CD14-positive monocyte (primary cell): ENCODE data around the gene TERT. TPM values are rescaled to one million over a fixed set of nuclear protein-coding genes. Genes with fewer than 3 reads are reported as not detected.

ENCODE experiments used
- DNase-seq, 3 donors: peaks; one replicate each; pipeline ENCODE4 v3.0.0-alpha.2; 2011 to 2022
- H2AFZ ChIP-seq: 2 replicates; pipeline ENCODE4 v1.6.0; 2012; ENCODE audit warnings: mild to moderate bottlenecking, low read depth, low read length, inconsistent platforms; ENCODE audit not compliant: insufficient read depth, poor library complexity, severe bottlenecking
- H3K27ac ChIP-seq, 2 donors: 1 replicate in 1 of 2; 2 replicates in 1 of 2; pipeline ENCODE4 v1.5.1; 2012 to 2013; ENCODE audit warnings: low read length in 2 of 2, control low read depth in 1 of 2, inconsistent platforms in 1 of 2, low read depth in 1 of 2, mild to moderate bottlenecking in 1 of 2
- H3K27me3 ChIP-seq, 2 donors: one replicate each; pipeline versions ENCODE4 v1.6.0 to v1.6.1; 2011 to 2013; ENCODE audit warnings: low read length in 2 of 2; ENCODE audit not compliant: control insufficient read depth in 2 of 2, insufficient read depth in 2 of 2
- H3K36me3 ChIP-seq, 2 donors: replicated peaks in 1 of 2; 1 replicate in 1 of 2; 2 replicates in 1 of 2; pipeline versions ENCODE4 v1.5.1 to v1.6.1; 2012 to 2013; ENCODE audit warnings: low read length in 2 of 2, control low read depth in 1 of 2, inconsistent platforms in 1 of 2, mild to moderate bottlenecking in 1 of 2; ENCODE audit not compliant: insufficient read depth in 2 of 2, control insufficient read depth in 1 of 2
- H3K4me1 ChIP-seq, 2 donors: 1 replicate in 1 of 2; 2 replicates in 1 of 2; pipeline versions ENCODE4 v1.5.1 to v1.6.1; 2012 to 2013; ENCODE audit warnings: low read length in 2 of 2, control low read depth in 1 of 2, inconsistent platforms in 1 of 2, mild to moderate bottlenecking in 1 of 2, moderate library complexity in 1 of 2; ENCODE audit not compliant: insufficient read depth in 2 of 2, control insufficient read depth in 1 of 2
- H3K4me2 ChIP-seq: replicated peaks from 2 replicates; pipeline ENCODE3; 2012; ENCODE audit warnings: low read length, moderate library complexity, mild to moderate bottlenecking; ENCODE audit not compliant: poor library complexity, severe bottlenecking; ENCODE audit errors: extremely low read depth
- H3K4me3 ChIP-seq, 3 experiments: fragments of 200-600 bp in 1 of 3; sonication (generic) in 1 of 3; replicated peaks in 1 of 3; 1 replicate in 2 of 3; 2 replicates in 1 of 3; pipeline ENCODE4 v1.5.1; 2011 to 2013; ENCODE audit warnings: low read length in 3 of 3, mild to moderate bottlenecking in 3 of 3, control low read depth in 2 of 3, low read depth in 2 of 3, inconsistent platforms in 1 of 3, moderate library complexity in 1 of 3
- H3K79me2 ChIP-seq: 2 replicates; pipeline ENCODE4 v1.6.0; 2012; ENCODE audit warnings: mild to moderate bottlenecking, control low read depth, inconsistent platforms, low read length, moderate library complexity; ENCODE audit not compliant: insufficient read depth
- H3K9ac ChIP-seq: 2 replicates; pipeline ENCODE4 v1.6.0; 2017; ENCODE audit warnings: low read length, mild to moderate bottlenecking; ENCODE audit not compliant: insufficient read depth, poor library complexity, severe bottlenecking
- H3K9me3 ChIP-seq, 2 donors: replicated peaks in 1 of 2; 1 replicate in 1 of 2; 2 replicates in 1 of 2; pipeline versions ENCODE4 v1.5.1 to v1.6.1; 2012 to 2013; ENCODE audit warnings: low read length in 2 of 2, control low read depth in 1 of 2; ENCODE audit not compliant: control insufficient read depth in 1 of 2, insufficient read depth in 1 of 2
- H4K20me1 ChIP-seq: 2 replicates; pipeline ENCODE4 v1.6.0; 2012; ENCODE audit warnings: mild to moderate bottlenecking, low read length, control low read depth, moderate library complexity; ENCODE audit not compliant: insufficient read depth
- H3K27ac Mint-ChIP-seq, 7 donors: one replicate each; pipeline ENCODE4 v1.8.0; 2020; ENCODE audit warnings: mild to moderate bottlenecking in 7 of 7, mixed read lengths in 7 of 7, moderate library complexity in 6 of 7, inconsistent platforms in 2 of 7
- H3K27me3 Mint-ChIP-seq, 3 donors: one replicate each; pipeline ENCODE4 v1.8.0; 2021 to 2022; ENCODE audit warnings: low read depth in 3 of 3, mild to moderate bottlenecking in 3 of 3, mixed read lengths in 3 of 3, moderate library complexity in 3 of 3, inconsistent platforms in 1 of 3
- H3K36me3 Mint-ChIP-seq, 2 donors: one replicate each; pipeline ENCODE4 v1.8.0; 2020; ENCODE audit warnings: mixed read lengths in 2 of 2, inconsistent platforms in 1 of 2, mild to moderate bottlenecking in 1 of 2
- H3K4me1 Mint-ChIP-seq: one replicate; pipeline ENCODE4 v1.8.0; 2020; ENCODE audit warnings: mild to moderate bottlenecking, mixed read lengths
- H3K4me3 Mint-ChIP-seq, 2 donors: one replicate each; pipeline ENCODE4 v1.8.0; 2020; ENCODE audit warnings: mild to moderate bottlenecking in 2 of 2, mixed read lengths in 2 of 2, moderate library complexity in 1 of 2
- H3K9me3 Mint-ChIP-seq, 7 donors: one replicate each; pipeline ENCODE4 v1.8.0; 2020 to 2022; ENCODE audit warnings: mixed read lengths in 7 of 7, mild to moderate bottlenecking in 6 of 7, moderate library complexity in 6 of 7, inconsistent platforms in 2 of 7
- WGBS: methylation state at CpG from one replicate; pipeline ENCODE4 v1.1.5; 2013; ENCODE audit warnings: missing lambda C conversion rate; ENCODE audit not compliant: insufficient coverage; 5-methylcytosine and 5-hydroxymethylcytosine counted together
- intact Hi-C, 2 donors: fragments of 100-400 bp; cut with micrococcal nuclease; formaldehyde crosslinking; loops; one replicate each; pipeline versions ENCODE4 v1.15.0 to v1.15.1; 2023
- polyA plus RNA-seq, 3 donors: library from polyadenylated mRNA; depleted of rRNA in 1 of 3; unstranded in 2 of 3; stranded (reverse) in 1 of 3; fragments of 300-500 nt in 2 of 3; fragments of >200 nt in 1 of 3; fragmentation: Illumina TruSeq in 2 of 3; gene quantifications; 1 replicate in 2 of 3; 2 replicates in 1 of 3; pipeline ENCODE4 v1.2.3, GENCODE V29; 2012 to 2021
- TF ChIP-seq, protein P1 (sequence below): fragments of 200-600 bp; IDR thresholded peaks from one replicate; pipeline ENCODE4 v1.8.0; 2022; ENCODE audit warnings: antibody characterized with exemption, mild to moderate bottlenecking

The TERT gene
- polyA plus RNA-seq, 3 donors: not detected

DNA sequence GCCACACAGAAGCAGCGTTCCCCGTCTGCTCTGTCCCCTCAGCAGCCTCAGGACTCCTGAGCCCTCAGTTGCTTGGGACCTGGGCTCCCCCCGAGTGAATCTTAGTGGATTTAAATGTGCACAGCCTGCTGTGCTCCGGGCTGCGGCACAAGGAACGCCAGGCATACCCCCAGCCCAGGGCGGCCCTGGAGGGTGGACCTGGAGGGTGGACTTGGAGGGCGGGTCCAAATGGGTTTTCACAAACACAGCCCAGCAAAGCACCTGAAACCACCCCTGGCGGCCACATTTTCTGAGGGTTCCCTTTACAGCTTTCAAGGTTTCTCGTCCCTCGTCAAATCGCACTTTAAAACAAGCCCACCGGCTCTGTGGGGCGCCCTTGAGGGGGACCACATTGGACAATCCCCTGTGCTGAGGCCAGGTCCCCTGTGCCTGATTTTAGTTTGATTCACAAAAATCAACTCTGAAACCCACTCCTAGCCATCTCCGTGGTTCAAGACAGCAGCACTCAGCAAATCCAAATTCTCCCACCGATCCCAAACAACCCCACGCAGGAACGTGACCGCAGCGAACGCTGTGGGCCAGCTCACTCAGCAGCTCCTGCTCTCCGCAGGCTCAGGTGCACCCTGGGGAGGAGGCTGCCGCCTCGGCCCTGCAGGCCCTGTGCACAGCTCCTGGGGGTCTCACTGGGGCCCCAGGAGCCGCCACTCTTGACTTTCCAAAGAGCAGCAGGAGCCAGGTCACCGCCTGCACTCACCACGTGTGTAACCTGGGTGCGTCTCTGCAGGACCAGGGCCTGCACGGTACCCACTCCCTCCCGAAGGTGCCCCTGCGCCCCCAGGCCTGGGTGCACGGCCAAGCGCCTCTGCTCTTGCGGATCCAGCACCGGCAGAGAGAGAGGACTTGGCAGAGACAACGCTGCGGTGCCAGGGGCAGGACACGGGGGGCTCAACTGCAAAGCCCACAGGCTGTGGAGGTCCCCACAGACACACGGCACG lies 29.1 kb downstream of the TERT start:
- H3K36me3 Mint-ChIP-seq: no peaks in the 10 kb centered on the region
- H3K4me1 Mint-ChIP-seq: no peaks in the 10 kb centered on the region
- DNase-seq: no peak
- no peak overlapping the region for H3K9ac ChIP-seq
- no peaks in the 10 kb centered on the region for H3K79me2 ChIP-seq
- 97% methylated on average over 32 of the region's 40 CpGs for WGBS
- peaks cover 23 to 51% of the 10 kb centered on the region in 2 donors for H3K9me3 ChIP-seq
- no peaks in the 10 kb centered on the region for H3K4me1 ChIP-seq
- no peak overlapping the region for H2AFZ ChIP-seq
- H3K36me3 ChIP-seq: no peaks in the 10 kb centered on the region
- H4K20me1 ChIP-seq: no peaks in the 10 kb centered on the region
- no peak overlapping the region for H3K27ac ChIP-seq
- H3K4me2 ChIP-seq: no peak overlapping the region
- TF ChIP-seq, protein P1, sequence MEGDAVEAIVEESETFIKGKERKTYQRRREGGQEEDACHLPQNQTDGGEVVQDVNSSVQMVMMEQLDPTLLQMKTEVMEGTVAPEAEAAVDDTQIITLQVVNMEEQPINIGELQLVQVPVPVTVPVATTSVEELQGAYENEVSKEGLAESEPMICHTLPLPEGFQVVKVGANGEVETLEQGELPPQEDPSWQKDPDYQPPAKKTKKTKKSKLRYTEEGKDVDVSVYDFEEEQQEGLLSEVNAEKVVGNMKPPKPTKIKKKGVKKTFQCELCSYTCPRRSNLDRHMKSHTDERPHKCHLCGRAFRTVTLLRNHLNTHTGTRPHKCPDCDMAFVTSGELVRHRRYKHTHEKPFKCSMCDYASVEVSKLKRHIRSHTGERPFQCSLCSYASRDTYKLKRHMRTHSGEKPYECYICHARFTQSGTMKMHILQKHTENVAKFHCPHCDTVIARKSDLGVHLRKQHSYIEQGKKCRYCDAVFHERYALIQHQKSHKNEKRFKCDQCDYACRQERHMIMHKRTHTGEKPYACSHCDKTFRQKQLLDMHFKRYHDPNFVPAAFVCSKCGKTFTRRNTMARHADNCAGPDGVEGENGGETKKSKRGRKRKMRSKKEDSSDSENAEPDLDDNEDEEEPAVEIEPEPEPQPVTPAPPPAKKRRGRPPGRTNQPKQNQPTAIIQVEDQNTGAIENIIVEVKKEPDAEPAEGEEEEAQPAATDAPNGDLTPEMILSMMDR: no peak
- H3K27me3 ChIP-seq: no peaks in the 10 kb centered on the region
- peaks cover 26 to 45% (median 33%) of the 10 kb centered on the region in 7 donors for H3K9me3 Mint-ChIP-seq
- H3K27ac Mint-ChIP-seq: no peak overlapping the region
- H3K4me3 Mint-ChIP-seq: no peak overlapping the region
- peaks cover 0 to 2% (median 0%) of the 10 kb centered on the region in 3 donors for H3K27me3 Mint-ChIP-seq
- no peak overlapping the region for H3K4me3 ChIP-seq
- intact Hi-C loops: no loop called here

DNA sequence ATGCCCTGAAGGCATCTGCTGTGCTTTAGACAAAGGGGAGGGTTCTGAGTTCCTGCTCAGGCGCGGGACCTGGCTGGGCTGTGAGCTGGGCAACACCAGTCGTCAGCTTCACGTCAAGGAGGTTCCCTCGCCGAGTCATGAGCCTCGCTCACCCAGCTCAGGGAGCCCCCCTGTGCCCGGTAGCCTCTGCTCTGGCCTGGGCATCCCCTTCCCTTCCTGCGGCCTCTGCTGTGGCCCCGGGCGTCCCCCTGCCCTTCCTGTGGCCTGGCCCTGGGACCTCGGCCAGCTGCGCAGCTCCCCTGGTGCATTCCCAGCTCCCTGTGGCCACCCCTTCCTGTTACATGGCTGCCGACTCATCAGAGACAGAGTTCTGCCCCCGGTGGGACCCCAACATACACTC lies 29.8 kb downstream of the TERT start:
- Mint-ChIP-seq H3K4me1 (no peaks in the 10 kb centered on the region), H3K27me3 (peaks cover 0 to 2% (median 0%) of the 10 kb centered on the region in 3 donors), H3K27ac (no peak overlapping the region), H3K9me3 (peaks cover 26 to 49% (median 34%) of the 10 kb centered on the region in 7 donors), H3K36me3 (no peaks in the 10 kb centered on the region), H3K4me3 (no peak overlapping the region)
- Histone ChIP-seq H3K4me3 (no peak overlapping the region), H3K36me3 (no peaks in the 10 kb centered on the region), H3K9me3 (peaks cover 23 to 50% of the 10 kb centered on the region in 2 donors), H3K4me2 (no peak overlapping the region), H4K20me1 (no peaks in the 10 kb centered on the region), H3K4me1 (no peaks in the 10 kb centered on the region), H3K79me2 (no peaks in the 10 kb centered on the region), H2AFZ (no peak overlapping the region), H3K27me3 (no peaks in the 10 kb centered on the region), H3K27ac (no peak overlapping the region), H3K9ac (no peak overlapping the region)
- TF ChIP-seq, protein P1: no peak
- DNase-seq: no peak
- intact Hi-C loops: no loop called here
- WGBS: 92% methylated on average over 15 of the region's 15 CpGs
